HEK293T (cell line): Measurements from ENCODE around the gene WRNIP1.

ENCODE experiments used
- ARNT ChIP-seq: fragments of 450-650 bp; IDR thresholded peaks from 2 replicates; pipeline ENCODE4 v1.6.1; 2017; ENCODE audit warnings: mild to moderate bottlenecking
- BHLHE40 ChIP-seq: fragments of 450-650 bp; IDR thresholded peaks from 2 replicates; pipeline ENCODE4 v1.6.1; 2016; ENCODE audit warnings: mild to moderate bottlenecking, moderate library complexity, borderline replicate concordance
- CTBP1 ChIP-seq: fragments of 450-650 bp; IDR thresholded peaks from 2 replicates; pipeline ENCODE4 v1.6.1; 2016; ENCODE audit warnings: borderline replicate concordance
- FOXA1 ChIP-seq: fragments of 450-650 bp; IDR thresholded peaks from 2 replicates; pipeline ENCODE4 v1.6.1; 2016; ENCODE audit warnings: mild to moderate bottlenecking
- FOXK2 ChIP-seq: fragments of 450-650 bp; IDR thresholded peaks from 2 replicates; pipeline ENCODE4 v1.6.1; 2016; ENCODE audit warnings: mild to moderate bottlenecking
- FOXM1 ChIP-seq: fragments of 450-650 bp; IDR thresholded peaks from 2 replicates; pipeline ENCODE4 v1.6.1; 2017; ENCODE audit warnings: mild to moderate bottlenecking, borderline replicate concordance
- HDGF ChIP-seq: fragments of 450-650 bp; IDR thresholded peaks from 2 replicates; pipeline ENCODE4 v1.6.1; 2017; ENCODE audit warnings: antibody characterized with exemption, borderline replicate concordance
- L3MBTL2 ChIP-seq: fragments of 450-650 bp; conservative IDR thresholded peaks from 2 replicates; pipeline ENCODE4 v1.6.1; 2016; ENCODE audit warnings: mild to moderate bottlenecking
- SP1 ChIP-seq: fragments of 450-650 bp; IDR thresholded peaks from 2 replicates; pipeline ENCODE4 v1.6.1; 2017
- SUZ12 ChIP-seq: fragments of 450-650 bp; IDR thresholded peaks from 2 replicates; pipeline ENCODE4 v1.6.1; 2016; ENCODE audit warnings: mild to moderate bottlenecking
- TARDBP ChIP-seq: fragments of 450-650 bp; IDR thresholded peaks from 2 replicates; pipeline ENCODE4 v1.6.1; 2016
- ZNF384 ChIP-seq: fragments of 450-650 bp; IDR thresholded peaks from 2 replicates; pipeline ENCODE4 v1.6.1; 2016

- TF ChIP-seq ARNT (no peak), FOXA1 (no peak), FOXK2 (no peak), SUZ12 (no peak), SP1 (no peak), L3MBTL2 (no peak), FOXM1 (no peak), BHLHE40 (no peak), HDGF (no peak), TARDBP (no peak), ZNF384 (no peak), CTBP1 (no peak)
Observed at GRCh38 chr6:2810092-2810671, 45.0 kb downstream of the WRNIP1 start.
